GM12878 (cell line): ENCODE results near the gene HSPBP1. TPM values are rescaled to one million over a fixed set of nuclear protein-coding genes. Genes with fewer than 3 reads are reported as not detected.

Experiments
- ATAC-seq: fragments of 200-7000 bp; cut with Tn5 transposase; 3 replicates; pipeline ENCODE4 v1.9.1; 2020; ENCODE audit warnings: mild to moderate bottlenecking, moderate library complexity
- BruUV-seq: library from RNA; stranded (reverse); fragments of 400-500 nt; replicated peaks from 2 replicates; lab custom pipeline; 2021; lab: Mats Ljungman, UMichigan
- CTCF ChIA-PET: fragments of 300-600 bp; sonication (Branson Sonifier 250); formaldehyde crosslinking; extraction: SDS; loops from one replicate; lab custom pipeline; 2021; ENCODE audit warnings: inconsistent platforms; lab: Yijun Ruan, JAX
- POLR2A ChIA-PET: fragments of 350-600 bp; formaldehyde crosslinking; extraction: SDS; loops from one replicate; lab custom pipeline; 2021; ENCODE audit warnings: inconsistent platforms; lab: Charles Lee
- RAD21 ChIA-PET: fragments of 300-600 bp; sonication (Branson Sonifier 250); formaldehyde crosslinking; loops from one replicate; lab custom pipeline; 2023; ENCODE audit warnings: antibody characterized with exemption; ENCODE audit not compliant: unreplicated experiment; lab: Charles Lee
- SMC1A ChIA-PET: fragments of 300-600 bp; sonication (Branson Sonifier 250); formaldehyde crosslinking; loops from one replicate; lab custom pipeline; 2023; ENCODE audit not compliant: unreplicated experiment, uncharacterized antibody; lab: Charles Lee
- DNase-seq: peaks from one replicate; pipeline ENCODE4 v3.0.0-alpha.2; 2011; ENCODE audit warnings: low read depth, low spot score
- FAIRE-seq: peaks from 3 replicates; lab custom pipeline; 2011; peaks lifted over from hg19 to GRCh38; lab: Jason Lieb, UNC
- H2AFZ ChIP-seq: 2 replicates; pipeline ENCODE4 v1.6.0; 2011; ENCODE audit warnings: low read depth, low read length, control low read depth; ENCODE audit not compliant: control insufficient read depth
- H3K27ac ChIP-seq: 2 replicates; pipeline ENCODE4 v1.5.1; 2011; ENCODE audit warnings: control low read depth; ENCODE audit not compliant: control insufficient read depth, insufficient read depth
- H3K27me3 ChIP-seq, 2 experiments: replicated peaks in 1 of 2; 2 replicates each; pipeline versions ENCODE4 v1.6.0 to v1.6.1; 2011; ENCODE audit warnings: low read length in 1 of 2; ENCODE audit not compliant: control insufficient read depth in 2 of 2, insufficient read depth in 2 of 2
- H3K36me3 ChIP-seq, 2 experiments: 2 replicates each; pipeline ENCODE4 v1.5.1; 2011; ENCODE audit warnings: low read length in 1 of 2; ENCODE audit not compliant: control insufficient read depth in 2 of 2, insufficient read depth in 2 of 2
- H3K4me1 ChIP-seq: 2 replicates; pipeline ENCODE4 v1.6.1; 2011; ENCODE audit warnings: mild to moderate bottlenecking, low read length, moderate library complexity, mixed read lengths; ENCODE audit not compliant: control insufficient read depth, insufficient read depth
- H3K4me2 ChIP-seq: 2 replicates; pipeline ENCODE4 v1.6.0; 2011; ENCODE audit warnings: control low read depth; ENCODE audit not compliant: control insufficient read depth, insufficient read depth
- H3K4me3 ChIP-seq: fragments of 200-600 bp; sonication (generic); 2 replicates; pipeline ENCODE4 v1.5.1; 2016
- H3K79me2 ChIP-seq: 2 replicates; pipeline ENCODE4 v1.6.0; 2011; ENCODE audit warnings: low read length; ENCODE audit not compliant: control insufficient read depth, insufficient read depth
- H3K9ac ChIP-seq: 2 replicates; pipeline ENCODE4 v1.8.0; 2011; ENCODE audit warnings: low read length, control low read depth, mixed read lengths; ENCODE audit not compliant: control insufficient read depth, insufficient read depth
- H3K9me3 ChIP-seq: replicated peaks from 3 replicates; pipeline ENCODE4 v1.5.1; 2011; ENCODE audit warnings: mild to moderate bottlenecking, low read length; ENCODE audit not compliant: control insufficient read depth, insufficient read depth
- H4K20me1 ChIP-seq: 2 replicates; pipeline ENCODE4 v1.6.0; 2011; ENCODE audit not compliant: control insufficient read depth, insufficient read depth
- CBX3 ChIP-seq: fragments of 200-600 bp; sonication (generic); IDR thresholded peaks from 2 replicates; pipeline ENCODE4 v1.6.1; 2016; ENCODE audit warnings: low read depth, borderline replicate concordance
- FOS ChIP-seq: IDR thresholded peaks from 3 replicates; pipeline ENCODE4 v1.6.1; 2011; ENCODE audit warnings: borderline replicate concordance; ENCODE audit not compliant: insufficient read length; ENCODE audit errors: extremely low read depth
- LARP7 ChIP-seq: fragments of 450-650 bp; IDR thresholded peaks from 2 replicates; pipeline ENCODE4 v1.6.1; 2017; ENCODE audit warnings: mild to moderate bottlenecking
- NBN ChIP-seq: fragments of 450-650 bp; IDR thresholded peaks from 2 replicates; pipeline ENCODE4 v1.6.1; 2016
- SMAD5 ChIP-seq: IDR thresholded peaks from 2 replicates; pipeline ENCODE4 v1.6.1; 2016; ENCODE audit warnings: antibody characterized with exemption, low read depth
- TBL1XR1 ChIP-seq: IDR thresholded peaks from 2 replicates; pipeline ENCODE4 v1.6.1; 2012; ENCODE audit warnings: low read depth, low read length, improper control_type of control experiment
- TCF3 ChIP-seq: IDR thresholded peaks from 2 replicates; pipeline ENCODE4 v1.6.1; 2012; ENCODE audit warnings: low read depth, mild to moderate bottlenecking, low read length, borderline replicate concordance; ENCODE audit not compliant: insufficient read depth
- ZNF217 ChIP-seq: fragments of 450-650 bp; IDR thresholded peaks from 2 replicates; pipeline ENCODE4 v1.6.1; 2017; ENCODE audit warnings: antibody characterized with exemption, mild to moderate bottlenecking
- ZNF384 ChIP-seq: IDR thresholded peaks from 2 replicates; pipeline ENCODE4 v1.6.1; 2012; ENCODE audit warnings: low read depth, mild to moderate bottlenecking, low read length, improper control_type of control experiment, borderline replicate concordance
- WGBS: methylation state at CpG from one replicate; pipeline ENCODE4 v1.1.6; 2016; ENCODE audit warnings: low lambda C conversion rate; ENCODE audit not compliant: insufficient replicate concordance, insufficient coverage; ENCODE audit errors: missing lambda C conversion rate; 5-methylcytosine and 5-hydroxymethylcytosine counted together
- in situ Hi-C: fragments of 300-500 bp; cut with MboI; formaldehyde crosslinking; loops from 9 replicates; pipeline ENCODE4 v1.14.3; 2018; ENCODE audit warnings: mixed read lengths
- intact Hi-C: fragments of 100-400 bp; cut with micrococcal nuclease; formaldehyde crosslinking; loops from one replicate; pipeline ENCODE4 v1.14.2; 2022; ENCODE audit not compliant: unreplicated experiment
- polyA plus RNA-seq, 11 experiments: library from polyadenylated mRNA; depleted of rRNA in 4 of 11; unstranded in 6 of 11; stranded (reverse) in 5 of 11; fragments of >200 nt; fragmentation: Nextera tagmentation in 4 of 11; fragmentation: Illumina TruSeq in 1 of 11; extraction: Ambion mirVana in 4 of 11; extraction: Trizol in 1 of 11; gene quantifications; 1 replicate in 1 of 11; 2 replicates in 10 of 11; pipeline versions ENCODE4 v1.2.1 to v1.2.3, GENCODE V29; 2011 to 2016; ENCODE audit warnings: inconsistent platforms in 2 of 11, missing spikeins in 2 of 11, low read depth in 1 of 11
- total RNA-seq, 4 experiments: library from RNA; depleted of rRNA in 3 of 4; stranded (reverse); fragments of >200 nt in 3 of 4; fragmentation: Illumina TruSeq in 1 of 4; extraction: Trizol in 1 of 4; gene quantifications; 2 replicates each; pipeline versions ENCODE4 v1.2.1 to v1.2.3, GENCODE V29; 2013 to 2021

Gene HSPBP1
- total and polyA plus RNA-seq, 10 of the 15 experiments (the other 5 are each of a cell fraction or from before 2014, with no cell fraction given), result 0.18 to 83.3 (median 23.0) TPM

DNA sequence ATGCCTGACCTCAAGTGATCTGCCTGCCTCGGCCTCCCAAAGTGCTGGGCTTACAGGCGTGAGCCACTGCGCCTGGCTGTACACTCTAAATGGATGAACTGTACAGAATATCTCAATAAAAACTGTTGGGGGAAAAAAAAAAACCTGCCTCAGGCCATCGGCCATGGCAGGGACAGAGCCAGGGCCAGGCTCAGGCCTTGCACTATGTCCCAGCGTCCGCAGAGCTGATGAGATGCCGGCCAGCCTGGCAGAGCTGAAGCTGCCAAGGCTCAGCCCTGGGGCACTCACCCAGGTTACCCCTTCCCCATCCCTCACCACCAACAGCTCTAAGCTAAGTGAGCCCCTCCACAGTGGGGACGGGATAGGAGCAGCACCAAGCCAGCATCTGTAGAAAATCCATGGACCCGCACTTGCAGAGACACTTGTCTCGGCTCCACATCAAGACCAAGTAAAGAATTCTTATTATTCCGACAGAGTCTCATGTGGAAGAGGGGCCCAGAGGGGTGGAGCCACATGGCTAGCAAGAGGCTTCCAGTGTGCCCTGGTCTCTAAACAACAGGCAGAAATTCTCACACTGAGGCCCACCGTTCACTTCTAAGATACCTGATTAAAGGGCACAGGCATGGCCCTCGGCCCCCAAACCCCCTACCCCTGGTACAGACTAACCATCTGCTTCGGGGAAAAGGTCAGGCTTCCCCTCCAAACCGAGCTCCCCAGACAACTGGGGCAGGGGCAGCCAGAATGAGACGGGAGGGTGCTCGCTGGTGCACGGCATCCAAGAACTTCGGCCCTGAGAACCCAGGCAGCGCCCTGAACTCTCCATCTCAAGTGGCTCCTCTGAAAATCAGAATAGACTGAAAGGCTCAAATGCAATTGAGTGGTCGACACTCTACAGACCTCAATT is 26.9 kb downstream of the HSPBP1 start:
- Histone ChIP-seq H3K9me3 (no peaks in the 10 kb centered on the region), H4K20me1 (peaks cover 11% of the 10 kb centered on the region), H3K4me1 (peaks cover 29% of the 10 kb centered on the region), H2AFZ (no peak overlapping the region), H3K36me3 (peaks cover 7 to 15% of the 10 kb centered on the region in 2 experiments; a peak in 3 of 4 replicates), H3K4me3 (peak overlapping the region; percentile 100), H3K9ac (peak overlapping the region; percentile 93), H3K27me3 (no peaks in the 10 kb centered on the region), H3K79me2 (peaks cover 96% of the 10 kb centered on the region), H3K27ac (peak overlapping the region; percentile 91), H3K4me2 (peak overlapping the region; percentile 96)
- BruUV-seq, result no TSS peak
- POLR2A ChIA-PET, result interaction anchor here (0.9 to 5.7 kb wide), 7 partner anchors 23 to 377 kb away, joined by 4 to 86 read pairs (median 15); partner anchors contain the start of genes HSPBP1, KMT5C, TMEM238 and UBE2S
- FAIRE-seq (no peak), ATAC-seq (no peak), DNase-seq (no peak)
- SMC1A ChIA-PET, result interaction anchor here (1.0 to 5.3 kb wide), 4 partner anchors 9 to 131 kb away, joined by 3 to 68 read pairs (median 3); partner anchors contain the start of genes HSPBP1 and TMEM238
- CTCF ChIA-PET, result interaction anchor here (1.3 to 4.4 kb wide), 3 partner anchors 27 to 49 kb away, joined by 5 to 25 read pairs (median 5); partner anchors contain the start of gene HSPBP1
- WGBS, result 28% methylated on average over 21 of the region's 21 CpGs
- RAD21 ChIA-PET, result interaction anchor here (1.0 to 6.0 kb wide), 7 partner anchors 24 to 251 kb away, joined by 3 to 46 read pairs (median 10); partner anchors contain the start of genes KMT5C and TMEM238
- in situ Hi-C loops, result no loop called here
- no peak for TF ChIP-seq NBN
- no peak for TF ChIP-seq SMAD5
- no peak for TF ChIP-seq FOS
- TF ChIP-seq TBL1XR1, result no peak
- TF ChIP-seq ZNF217, result no peak
- no peak for TF ChIP-seq ZNF384
- TF ChIP-seq TCF3, result no peak
- no peak for TF ChIP-seq CBX3
- TF ChIP-seq LARP7, result no peak
- TF ChIP-seq, all 136 proteins: peak for 0
- intact Hi-C loops, result loop anchor here (10.0 kb wide), 1 partner anchor 132 kb away; the partner anchor contains the start of genes RPL28 and TMEM238
